ENCODE measurements around the gene TENT4B.

The TENT4B gene

GRCh38 chr16:50190292-50190691 is 37.2 kb downstream of the TENT4B start:
- Histone ChIP-seq H3K27me3 (ENCODE audit: insufficient read depth, low read length) (no peaks in the 10 kb centered on the region), H3K9me2 (ENCODE audit: low read depth, low read length) (no peaks in the 10 kb centered on the region), H3K4me3 (ENCODE audit: low read depth, low read length, poor library complexity, severe bottlenecking) (no peak overlapping the region), H4K20me1 (ENCODE audit: insufficient read depth, low read length) (no peaks in the 10 kb centered on the region), H3F3A (ENCODE audit: insufficient read depth, low read length) (no peaks in the 10 kb centered on the region), H3K9ac (ENCODE audit: low read length) (no peak overlapping the region), H3K36me3 (ENCODE audit: insufficient read depth, low read length) (no peaks in the 10 kb centered on the region), H2AFZ (ENCODE audit: low read length) (no peak overlapping the region), H3K27ac (ENCODE audit: low read depth, low read length, poor library complexity, severe bottlenecking) (no peak overlapping the region), H3K4me1 (ENCODE audit: insufficient read depth, low read length, severe bottlenecking) (peaks cover 6% of the 10 kb centered on the region), H3K9me3 (ENCODE audit: low read length) (no peaks in the 10 kb centered on the region), H3K4me2 (ENCODE audit: low read length) (no peak overlapping the region), H3K79me2 (ENCODE audit: insufficient read depth, low read length) (peaks cover 8% of the 10 kb centered on the region; the same call in 1 of the 2 replicates)
- TF ChIP-seq CTCF (IDR thresholded peaks at IDR 0.05; ENCODE audit: low read length) (no peak), EZH2 (IDR thresholded peaks at IDR 0.05; ENCODE audit: borderline replicate concordance, low read length) (no peak)

GRCh38 chr16:50192386-50193050 is 39.4 kb downstream of the TENT4B start:
- H3K4me2 ChIP-seq (ENCODE audit: low read length) = no peak overlapping the region
- H3F3A ChIP-seq (ENCODE audit: insufficient read depth, low read length) = no peaks in the 10 kb centered on the region
- no peak overlapping the region for H3K9ac ChIP-seq (ENCODE audit: low read length)
- H3K27ac ChIP-seq (ENCODE audit: low read depth, low read length, poor library complexity, severe bottlenecking) = no peak overlapping the region
- H4K20me1 ChIP-seq (ENCODE audit: insufficient read depth, low read length) = no peaks in the 10 kb centered on the region
- H3K36me3 ChIP-seq (ENCODE audit: insufficient read depth, low read length) = no peaks in the 10 kb centered on the region
- no peaks in the 10 kb centered on the region for H3K9me3 ChIP-seq (ENCODE audit: low read length)
- H3K27me3 ChIP-seq (ENCODE audit: insufficient read depth, low read length) = no peaks in the 10 kb centered on the region
- H2AFZ ChIP-seq (ENCODE audit: low read length) = no peak overlapping the region
- peaks cover 16% of the 10 kb centered on the region; the same call in 1 of the 2 replicates for H3K79me2 ChIP-seq (ENCODE audit: insufficient read depth, low read length)
- H3K4me1 ChIP-seq (ENCODE audit: insufficient read depth, low read length, severe bottlenecking) = peaks cover 16% of the 10 kb centered on the region
- H3K4me3 ChIP-seq (ENCODE audit: low read depth, low read length, poor library complexity, severe bottlenecking) = no peak overlapping the region
- TF ChIP-seq CTCF (IDR thresholded peaks at IDR 0.05; ENCODE audit: low read length) (no peak), EZH2 (IDR thresholded peaks at IDR 0.05; ENCODE audit: borderline replicate concordance, low read length) (no peak)
- H3K9me2 ChIP-seq (ENCODE audit: low read depth, low read length) = no peaks in the 10 kb centered on the region

- Histone ChIP-seq H3F3A (ENCODE audit: insufficient read depth, low read length) (no peaks in the 10 kb centered on the region), H3K27ac (ENCODE audit: low read depth, low read length, poor library complexity, severe bottlenecking) (no peak overlapping the region), H3K4me1 (ENCODE audit: insufficient read depth, low read length, severe bottlenecking) (peaks cover 17% of the 10 kb centered on the region), H3K9me2 (ENCODE audit: low read depth, low read length) (no peaks in the 10 kb centered on the region), H3K9ac (ENCODE audit: low read length) (no peak overlapping the region), H4K20me1 (ENCODE audit: insufficient read depth, low read length) (no peaks in the 10 kb centered on the region), H2AFZ (ENCODE audit: low read length) (no peak overlapping the region), H3K4me3 (ENCODE audit: low read depth, low read length, poor library complexity, severe bottlenecking) (no peak overlapping the region), H3K27me3 (ENCODE audit: insufficient read depth, low read length) (no peaks in the 10 kb centered on the region), H3K9me3 (ENCODE audit: low read length) (no peaks in the 10 kb centered on the region), H3K79me2 (ENCODE audit: insufficient read depth, low read length) (peaks cover 16% of the 10 kb centered on the region; the same call in 1 of the 2 replicates), H3K36me3 (ENCODE audit: insufficient read depth, low read length) (no peaks in the 10 kb centered on the region), H3K4me2 (ENCODE audit: low read length) (no peak overlapping the region)
- TF ChIP-seq EZH2 (IDR thresholded peaks at IDR 0.05; ENCODE audit: borderline replicate concordance, low read length) = no peak
- TF ChIP-seq CTCF (IDR thresholded peaks at IDR 0.05; ENCODE audit: low read length) = no peak
Measured at GRCh38 chr16:50193594-50193993, 40.5 kb downstream of the TENT4B start.

Data from OCI-LY1 (cell line).